Measurements from ENCODE around the gene RBSN. TPM values are rescaled to one million over a fixed set of nuclear protein-coding genes. Genes with fewer than 3 reads are reported as not detected.
A peak's percentile ranks its signal among the peaks of the same experiment; 100 is the strongest.
"Not testable (repeated sequence)": the region's sequence is repeated elsewhere in the genome, so short reads cannot be mapped to it uniquely, and the experiment has no call there.

The RBSN gene
- 30.3 TPM for total RNA-seq

- H3K4me3 ChIP-seq (ENCODE audit: low read length in 3 of 3) = peak within 1 kb of the TSS; percentile 99 to 100 (median 99)
- H3K9me3 ChIP-seq (ENCODE audit: control insufficient read depth in 3 of 3, low read length in 3 of 3) = no peaks in the 10 kb centered on the region
- H3K27ac ChIP-seq (ENCODE audit: low read depth, low read length) = peak within 1 kb of the TSS; percentile 86
- peaks cover 30 to 40% (median 34%) of the 10 kb centered on the region in 3 donors for H3K4me1 ChIP-seq (ENCODE audit: control insufficient read depth in 3 of 3, insufficient read depth in 3 of 3, low read length in 3 of 3)
- H3K36me3 ChIP-seq (ENCODE audit: control insufficient read depth in 3 of 3, insufficient read depth in 3 of 3, low read length in 3 of 3) = peaks cover 22 to 29% (median 25%) of the 10 kb centered on the region in 3 donors
- no peaks in the 10 kb centered on the region for H3K27me3 ChIP-seq (ENCODE audit: control insufficient read depth in 3 of 3, insufficient read depth in 3 of 3, low read length in 3 of 3)
- H3K9ac ChIP-seq (ENCODE audit: low read depth in 1 of 3, low read length in 3 of 3) = peak within 1 kb of the TSS; percentile 82 to 97 (median 97)
Observed at GRCh38 chr3:15098503-15099363, at the start of gene RBSN. RBSN (minus strand) TSS chr3:15099148; CDS start chr3:15096120, 3,028 bp downstream.

GRCh38 chr3:15148614-15149013, 49.7 kb upstream of the RBSN start:
- Histone ChIP-seq H3K9ac (ENCODE audit: low read depth in 1 of 3, low read length in 3 of 3) (no peak overlapping the region), H3K4me3 (ENCODE audit: low read length in 3 of 3) (no peak overlapping the region), H3K27ac (ENCODE audit: low read depth, low read length) (no peak overlapping the region), H3K4me1 (ENCODE audit: control insufficient read depth in 3 of 3, insufficient read depth in 3 of 3, low read length in 3 of 3) (no peaks in the 10 kb centered on the region), H3K9me3 (ENCODE audit: control insufficient read depth in 3 of 3, low read length in 3 of 3) (no peaks in the 10 kb centered on the region), H3K36me3 (ENCODE audit: control insufficient read depth in 3 of 3, insufficient read depth in 3 of 3, low read length in 3 of 3) (no peaks in the 10 kb centered on the region), H3K27me3 (ENCODE audit: control insufficient read depth in 3 of 3, insufficient read depth in 3 of 3, low read length in 3 of 3) (no peaks in the 10 kb centered on the region)

- H3K27me3 ChIP-seq (ENCODE audit: control insufficient read depth in 3 of 3, insufficient read depth in 3 of 3, low read length in 3 of 3); H3K36me3 ChIP-seq (ENCODE audit: control insufficient read depth in 3 of 3, insufficient read depth in 3 of 3, low read length in 3 of 3); H3K9me3 ChIP-seq (ENCODE audit: control insufficient read depth in 3 of 3, low read length in 3 of 3); H3K9ac ChIP-seq (ENCODE audit: low read depth in 1 of 3, low read length in 3 of 3); H3K4me3 ChIP-seq (ENCODE audit: low read length in 3 of 3); H3K4me1 ChIP-seq (ENCODE audit: control insufficient read depth in 3 of 3, insufficient read depth in 3 of 3, low read length in 3 of 3); H3K27ac ChIP-seq (ENCODE audit: low read depth, low read length): not testable (repeated sequence)
Observed at GRCh38 chr3:15136885-15137284, 37.9 kb upstream of the RBSN start.

GRCh38 chr3:15134968-15135367, 36.0 kb upstream of the RBSN start:
- H3K36me3 ChIP-seq (ENCODE audit: control insufficient read depth in 3 of 3, insufficient read depth in 3 of 3, low read length in 3 of 3); H3K4me1 ChIP-seq (ENCODE audit: control insufficient read depth in 3 of 3, insufficient read depth in 3 of 3, low read length in 3 of 3); H3K27ac ChIP-seq (ENCODE audit: low read depth, low read length); H3K27me3 ChIP-seq (ENCODE audit: control insufficient read depth in 3 of 3, insufficient read depth in 3 of 3, low read length in 3 of 3); H3K9ac ChIP-seq (ENCODE audit: low read depth in 1 of 3, low read length in 3 of 3); H3K9me3 ChIP-seq (ENCODE audit: control insufficient read depth in 3 of 3, low read length in 3 of 3); H3K4me3 ChIP-seq (ENCODE audit: low read length in 3 of 3): not testable (repeated sequence)

GRCh38 chr3:15128403-15128802, 29.5 kb upstream of the RBSN start:
- H3K36me3 ChIP-seq (ENCODE audit: control insufficient read depth in 3 of 3, insufficient read depth in 3 of 3, low read length in 3 of 3); H3K27me3 ChIP-seq (ENCODE audit: control insufficient read depth in 3 of 3, insufficient read depth in 3 of 3, low read length in 3 of 3); H3K4me3 ChIP-seq (ENCODE audit: low read length in 3 of 3); H3K27ac ChIP-seq (ENCODE audit: low read depth, low read length); H3K4me1 ChIP-seq (ENCODE audit: control insufficient read depth in 3 of 3, insufficient read depth in 3 of 3, low read length in 3 of 3); H3K9ac ChIP-seq (ENCODE audit: low read depth in 1 of 3, low read length in 3 of 3); H3K9me3 ChIP-seq (ENCODE audit: control insufficient read depth in 3 of 3, low read length in 3 of 3): not testable (repeated sequence)

GRCh38 chr3:15126975-15127374, 28.0 kb upstream of the RBSN start:
- H3K36me3 ChIP-seq (ENCODE audit: control insufficient read depth in 3 of 3, insufficient read depth in 3 of 3, low read length in 3 of 3); H3K27ac ChIP-seq (ENCODE audit: low read depth, low read length); H3K4me1 ChIP-seq (ENCODE audit: control insufficient read depth in 3 of 3, insufficient read depth in 3 of 3, low read length in 3 of 3); H3K27me3 ChIP-seq (ENCODE audit: control insufficient read depth in 3 of 3, insufficient read depth in 3 of 3, low read length in 3 of 3); H3K4me3 ChIP-seq (ENCODE audit: low read length in 3 of 3); H3K9me3 ChIP-seq (ENCODE audit: control insufficient read depth in 3 of 3, low read length in 3 of 3); H3K9ac ChIP-seq (ENCODE audit: low read depth in 1 of 3, low read length in 3 of 3): not testable (repeated sequence)

- no peak overlapping the region for H3K4me3 ChIP-seq (ENCODE audit: low read length in 3 of 3)
- H3K9me3 ChIP-seq (ENCODE audit: control insufficient read depth in 3 of 3, low read length in 3 of 3) = no peaks in the 10 kb centered on the region
- H3K9ac ChIP-seq (ENCODE audit: low read depth in 1 of 3, low read length in 3 of 3) = no peak overlapping the region
- no peak overlapping the region for H3K27ac ChIP-seq (ENCODE audit: low read depth, low read length)
- H3K36me3 ChIP-seq (ENCODE audit: control insufficient read depth in 3 of 3, insufficient read depth in 3 of 3, low read length in 3 of 3) = no peaks in the 10 kb centered on the region
- no peaks in the 10 kb centered on the region for H3K4me1 ChIP-seq (ENCODE audit: control insufficient read depth in 3 of 3, insufficient read depth in 3 of 3, low read length in 3 of 3)
- H3K27me3 ChIP-seq (ENCODE audit: control insufficient read depth in 3 of 3, insufficient read depth in 3 of 3, low read length in 3 of 3) = no peaks in the 10 kb centered on the region
Observed at GRCh38 chr3:15122398-15122797, 23.4 kb upstream of the RBSN start.

GRCh38 chr3:15121936-15122335, 23.0 kb upstream of the RBSN start:
- Histone ChIP-seq H3K9me3 (ENCODE audit: control insufficient read depth in 3 of 3, low read length in 3 of 3) (no peaks in the 10 kb centered on the region), H3K27ac (ENCODE audit: low read depth, low read length) (no peak overlapping the region), H3K27me3 (ENCODE audit: control insufficient read depth in 3 of 3, insufficient read depth in 3 of 3, low read length in 3 of 3) (no peaks in the 10 kb centered on the region), H3K4me1 (ENCODE audit: control insufficient read depth in 3 of 3, insufficient read depth in 3 of 3, low read length in 3 of 3) (no peaks in the 10 kb centered on the region), H3K36me3 (ENCODE audit: control insufficient read depth in 3 of 3, insufficient read depth in 3 of 3, low read length in 3 of 3) (no peaks in the 10 kb centered on the region), H3K9ac (ENCODE audit: low read depth in 1 of 3, low read length in 3 of 3) (no peak overlapping the region), H3K4me3 (ENCODE audit: low read length in 3 of 3) (no peak overlapping the region)

- Histone ChIP-seq H3K4me3 (ENCODE audit: low read length in 3 of 3) (no peak overlapping the region), H3K36me3 (ENCODE audit: control insufficient read depth in 3 of 3, insufficient read depth in 3 of 3, low read length in 3 of 3) (no peaks in the 10 kb centered on the region)
Observed at GRCh38 chr3:15120986-15121385, 22.0 kb upstream of the RBSN start.

GRCh38 chr3:15117011-15117410, 18.1 kb upstream of the RBSN start:
- Histone ChIP-seq H3K9me3 (ENCODE audit: control insufficient read depth in 3 of 3, low read length in 3 of 3) (no peaks in the 10 kb centered on the region), H3K36me3 (ENCODE audit: control insufficient read depth in 3 of 3, insufficient read depth in 3 of 3, low read length in 3 of 3) (no peaks in the 10 kb centered on the region), H3K9ac (ENCODE audit: low read depth in 1 of 3, low read length in 3 of 3) (no peak overlapping the region), H3K4me3 (ENCODE audit: low read length in 3 of 3) (no peak overlapping the region), H3K4me1 (ENCODE audit: control insufficient read depth in 3 of 3, insufficient read depth in 3 of 3, low read length in 3 of 3) (peaks cover 4 to 11% (median 9%) of the 10 kb centered on the region in 3 donors), H3K27me3 (ENCODE audit: control insufficient read depth in 3 of 3, insufficient read depth in 3 of 3, low read length in 3 of 3) (no peaks in the 10 kb centered on the region), H3K27ac (ENCODE audit: low read depth, low read length) (no peak overlapping the region)

More at GRCh38 chr3:15120986-15121385, 22.0 kb upstream of the RBSN start:
- Histone ChIP-seq H3K9ac (ENCODE audit: low read depth in 1 of 3, low read length in 3 of 3) (no peak overlapping the region), H3K9me3 (ENCODE audit: control insufficient read depth in 3 of 3, low read length in 3 of 3) (no peaks in the 10 kb centered on the region), H3K27me3 (ENCODE audit: control insufficient read depth in 3 of 3, insufficient read depth in 3 of 3, low read length in 3 of 3) (no peaks in the 10 kb centered on the region), H3K27ac (ENCODE audit: low read depth, low read length) (no peak overlapping the region), H3K4me1 (ENCODE audit: control insufficient read depth in 3 of 3, insufficient read depth in 3 of 3, low read length in 3 of 3) (no peaks in the 10 kb centered on the region)
